ENCODE data around the gene ARHGAP31. TPM values are rescaled to one million over a fixed set of nuclear protein-coding genes. Genes with fewer than 3 reads are reported as not detected.

ARHGAP31 gene
- total and polyA plus RNA-seq, 2 of the 8 experiments (the other 6 are each of a cell fraction or from before 2014, with no cell fraction given) = 1.1 to 7.6 TPM

DNA sequence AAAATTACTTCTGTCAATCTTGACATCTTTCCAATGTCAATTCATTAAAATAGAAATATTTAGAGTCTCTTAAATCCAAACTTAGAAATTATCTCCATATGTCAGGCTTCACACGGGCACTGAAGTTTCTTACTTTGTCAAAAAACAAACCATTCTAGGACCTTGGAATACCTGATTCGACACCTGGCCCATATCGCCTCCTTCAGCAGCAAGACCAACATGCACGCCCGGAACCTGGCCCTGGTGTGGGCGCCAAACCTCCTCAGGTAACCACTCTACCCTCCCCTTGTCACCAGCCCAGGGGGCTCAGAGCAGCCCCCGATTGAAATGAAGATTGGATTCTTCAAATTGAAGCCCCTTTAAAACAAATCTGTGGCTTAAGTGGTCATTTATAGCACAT, 88.0 kb downstream of the ARHGAP31 start (continued):
- TF ChIP-seq, protein P1, sequence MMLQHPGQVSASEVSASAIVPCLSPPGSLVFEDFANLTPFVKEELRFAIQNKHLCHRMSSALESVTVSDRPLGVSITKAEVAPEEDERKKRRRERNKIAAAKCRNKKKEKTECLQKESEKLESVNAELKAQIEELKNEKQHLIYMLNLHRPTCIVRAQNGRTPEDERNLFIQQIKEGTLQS (IDR thresholded peaks at IDR 0.05; ENCODE audit: insufficient read depth, low read depth, low read length) = no peak
- no peak for TF ChIP-seq CEBPB (IDR thresholded peaks at IDR 0.05; ENCODE audit: low read depth, low read length)
- no peak for TF ChIP-seq SP2 (IDR thresholded peaks at IDR 0.05; ENCODE audit: low read length)
- no peak for TF ChIP-seq SIN3A (conservative IDR thresholded peaks at IDR 0.05 in 1 of 2, IDR thresholded peaks at IDR 0.05 in 1 of 2; ENCODE audit: low read depth in 1 of 2, low read length in 2 of 2)
- no peak for TF ChIP-seq KDM1A (IDR thresholded peaks at IDR 0.05; ENCODE audit: borderline replicate concordance, low read length)
- no peak for TF ChIP-seq CHD2 (IDR thresholded peaks at IDR 0.05; ENCODE audit: low read length)

All from H1 (cell line).